Measurements from ENCODE around the gene RNLS. TPM values are rescaled to one million over a fixed set of nuclear protein-coding genes. Genes with fewer than 3 reads are reported as not detected.

Gene RNLS
- total and polyA plus RNA-seq, 4 donors, result 5.8 to 11.6 (median 7.9) TPM

DNA sequence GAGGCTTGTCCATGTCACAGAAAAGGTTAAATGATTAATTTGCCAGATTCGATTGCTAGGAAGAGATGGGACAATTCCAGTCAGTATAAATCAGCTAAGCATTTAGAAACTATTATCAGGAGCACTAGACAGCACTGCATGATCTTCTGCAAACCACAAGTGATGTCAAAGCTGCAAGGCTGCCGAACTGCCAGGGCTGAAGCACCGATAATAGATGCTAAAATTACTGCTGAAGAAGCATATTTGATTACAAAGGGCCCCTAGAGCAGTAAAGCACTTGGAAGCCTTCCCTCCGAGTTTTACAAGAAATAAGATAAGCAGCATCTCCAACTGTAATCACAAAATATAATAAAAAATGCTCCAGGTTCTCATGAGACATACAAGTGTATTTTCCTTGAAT, 40.6 kb downstream of the RNLS start:
- Histone ChIP-seq H3K27ac (ENCODE audit: low read depth in 1 of 2, low read length in 1 of 2) (no peak overlapping the region), H3K9me3 (ENCODE audit: control insufficient read depth in 4 of 4, insufficient read depth in 3 of 4, low read length in 3 of 4) (no peaks in the 10 kb centered on the region), H3K36me3 (ENCODE audit: control insufficient read depth in 4 of 4, insufficient read depth in 4 of 4, low read length in 4 of 4) (no peaks in the 10 kb centered on the region), H3K9ac (ENCODE audit: insufficient read depth in 1 of 2, low read length in 2 of 2) (no peak overlapping the region), H3K4me1 (ENCODE audit: control insufficient read depth in 5 of 5, insufficient read depth in 5 of 5, low read length in 5 of 5) (peaks cover 0 to 29% (median 6%) of the 10 kb centered on the region in 5 donors), H3K27me3 (ENCODE audit: control insufficient read depth in 3 of 3, insufficient read depth in 3 of 3, low read length in 2 of 3) (no peaks in the 10 kb centered on the region), H3K4me3 (no peak overlapping the region)
- 76 to 86% methylated on average over 4 of the region's 4 CpGs for WGBS, 2 donors
- DNase-seq (no peak), ATAC-seq (ENCODE audit: insufficient read depth, low FRiP score) (no peak)
- no peak for TF ChIP-seq CTCF (IDR thresholded peaks at IDR 0.05; ENCODE audit: control extremely low read depth, extremely low read depth)

DNA sequence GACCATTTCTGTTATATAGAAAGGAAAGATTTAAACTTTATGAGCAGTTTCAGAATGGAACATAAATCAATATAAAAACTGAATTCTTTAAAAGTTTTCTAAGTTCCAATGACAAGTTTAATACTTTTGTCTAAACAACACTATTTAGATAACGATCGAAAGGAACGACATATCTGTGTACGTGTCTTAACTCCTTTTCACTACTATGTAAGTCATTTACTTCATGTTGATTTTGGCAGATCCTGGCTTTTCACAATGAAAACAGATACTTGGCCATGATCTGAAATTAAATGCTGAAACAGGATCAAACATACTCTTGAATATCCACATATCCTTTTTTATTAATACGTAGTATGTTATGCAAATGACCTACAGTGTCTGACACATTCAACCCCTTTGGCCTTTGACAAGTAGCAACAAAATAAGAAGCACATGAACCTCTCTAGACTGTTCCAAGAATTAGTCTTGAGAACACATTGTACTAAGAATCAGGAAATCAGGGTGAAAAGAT, 41.9 kb downstream of the RNLS start:
- Histone ChIP-seq H3K36me3 (ENCODE audit: control insufficient read depth in 4 of 4, insufficient read depth in 4 of 4, low read length in 4 of 4) (no peaks in the 10 kb centered on the region), H3K4me1 (ENCODE audit: control insufficient read depth in 5 of 5, insufficient read depth in 5 of 5, low read length in 5 of 5) (peaks cover 0 to 38% (median 6%) of the 10 kb centered on the region in 5 donors), H3K27me3 (ENCODE audit: control insufficient read depth in 3 of 3, insufficient read depth in 3 of 3, low read length in 2 of 3) (no peaks in the 10 kb centered on the region), H3K4me3 (no peak overlapping the region), H3K27ac (ENCODE audit: low read depth in 1 of 2, low read length in 1 of 2) (no peak overlapping the region), H3K9ac (ENCODE audit: insufficient read depth in 1 of 2, low read length in 2 of 2) (no peak overlapping the region), H3K9me3 (ENCODE audit: control insufficient read depth in 4 of 4, insufficient read depth in 3 of 4, low read length in 3 of 4) (no peaks in the 10 kb centered on the region)
- WGBS, 2 donors, result 62 to 81% methylated on average over 5 of the region's 5 CpGs
- no peak for ATAC-seq (ENCODE audit: insufficient read depth, low FRiP score)
- TF ChIP-seq CTCF (IDR thresholded peaks at IDR 0.05; ENCODE audit: control extremely low read depth, extremely low read depth), result no peak
- peak in 1 of 3 donors; percentile 29 for DNase-seq

GRCh38 chr10:88540351-88540750, 42.8 kb downstream of the RNLS start:
- H3K4me3 ChIP-seq, result no peak overlapping the region
- DNase-seq (peak in 2 of 3 donors; percentile 38 to 50), ATAC-seq (ENCODE audit: insufficient read depth, low FRiP score) (peak; percentile 51)
- no peak for TF ChIP-seq CTCF (IDR thresholded peaks at IDR 0.05; ENCODE audit: control extremely low read depth, extremely low read depth)
- no peak overlapping the region for H3K9ac ChIP-seq (ENCODE audit: insufficient read depth in 1 of 2, low read length in 2 of 2)
- H3K4me1 ChIP-seq (ENCODE audit: control insufficient read depth in 5 of 5, insufficient read depth in 5 of 5, low read length in 5 of 5), result peaks cover 0 to 38% (median 6%) of the 10 kb centered on the region in 5 donors
- H3K27ac ChIP-seq (ENCODE audit: low read depth in 1 of 2, low read length in 1 of 2), result no peak overlapping the region
- 65 to 91% methylated on average over 1 of the region's 1 CpG for WGBS, 2 donors
- no peaks in the 10 kb centered on the region for H3K36me3 ChIP-seq (ENCODE audit: control insufficient read depth in 4 of 4, insufficient read depth in 4 of 4, low read length in 4 of 4)
- H3K27me3 ChIP-seq (ENCODE audit: control insufficient read depth in 3 of 3, insufficient read depth in 3 of 3, low read length in 2 of 3), result no peaks in the 10 kb centered on the region
- H3K9me3 ChIP-seq (ENCODE audit: control insufficient read depth in 4 of 4, insufficient read depth in 3 of 4, low read length in 3 of 4), result no peaks in the 10 kb centered on the region

- H3K27ac ChIP-seq (ENCODE audit: low read depth in 1 of 2, low read length in 1 of 2), result no peak overlapping the region
- no peak overlapping the region for H3K4me3 ChIP-seq
- ATAC-seq (ENCODE audit: insufficient read depth, low FRiP score) (peak; percentile 12), DNase-seq (peak; percentile 18 to 93 (median 90))
- peaks cover 0 to 38% (median 6%) of the 10 kb centered on the region in 5 donors for H3K4me1 ChIP-seq (ENCODE audit: control insufficient read depth in 5 of 5, insufficient read depth in 5 of 5, low read length in 5 of 5)
- H3K9ac ChIP-seq (ENCODE audit: insufficient read depth in 1 of 2, low read length in 2 of 2), result no peak overlapping the region
- H3K36me3 ChIP-seq (ENCODE audit: control insufficient read depth in 4 of 4, insufficient read depth in 4 of 4, low read length in 4 of 4), result no peaks in the 10 kb centered on the region
- 48 to 49% methylated on average over 2 of the region's 2 CpGs for WGBS, 2 donors
- H3K27me3 ChIP-seq (ENCODE audit: control insufficient read depth in 3 of 3, insufficient read depth in 3 of 3, low read length in 2 of 3), result no peaks in the 10 kb centered on the region
- no peaks in the 10 kb centered on the region for H3K9me3 ChIP-seq (ENCODE audit: control insufficient read depth in 4 of 4, insufficient read depth in 3 of 4, low read length in 3 of 4)
- TF ChIP-seq CTCF (IDR thresholded peaks at IDR 0.05; ENCODE audit: control extremely low read depth, extremely low read depth), result no peak
Measured at GRCh38 chr10:88538048-88538447, 45.1 kb downstream of the RNLS start.

Data from lung (tissue), 12 donors.